ENCODE results near the gene CD300LG.

DNA sequence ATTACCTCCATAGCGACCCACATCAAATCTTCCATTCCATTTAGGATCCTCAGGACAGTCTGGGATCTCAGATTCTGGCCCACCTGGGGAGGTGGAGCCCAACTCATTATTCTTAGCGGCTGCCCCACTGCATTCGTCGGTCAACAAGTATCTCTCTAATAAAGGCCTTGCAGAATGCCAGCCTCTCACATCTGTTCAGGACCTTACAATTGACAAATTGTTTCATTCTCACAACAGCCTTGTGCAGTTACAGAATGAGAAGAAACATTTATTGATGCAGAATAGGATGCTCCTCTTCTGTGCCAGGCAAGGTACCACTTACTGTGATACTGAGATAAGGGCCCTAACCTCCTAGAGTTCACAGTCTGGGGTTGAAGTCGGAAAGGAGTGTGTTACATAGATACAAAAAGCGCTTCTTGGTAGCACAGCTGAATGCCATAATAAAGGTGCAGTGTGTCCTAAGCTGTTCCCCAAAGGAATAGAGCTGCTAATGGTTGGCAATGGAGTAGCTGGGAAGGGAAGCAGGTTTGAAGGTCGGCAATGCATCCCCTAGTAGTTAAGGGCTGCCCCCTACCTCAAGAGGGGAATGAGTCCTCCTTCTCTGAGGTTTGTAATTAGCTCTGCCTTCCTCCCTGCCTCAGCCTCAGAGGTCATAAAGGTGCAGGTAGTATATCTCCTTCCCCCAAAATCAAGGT, 62.7 kb downstream of the CD300LG start:
- TF ChIP-seq ISL1 (CRISPR knock-in tag; IDR thresholded peaks at IDR 0.05) = no peak
- TF ChIP-seq, protein P1, sequence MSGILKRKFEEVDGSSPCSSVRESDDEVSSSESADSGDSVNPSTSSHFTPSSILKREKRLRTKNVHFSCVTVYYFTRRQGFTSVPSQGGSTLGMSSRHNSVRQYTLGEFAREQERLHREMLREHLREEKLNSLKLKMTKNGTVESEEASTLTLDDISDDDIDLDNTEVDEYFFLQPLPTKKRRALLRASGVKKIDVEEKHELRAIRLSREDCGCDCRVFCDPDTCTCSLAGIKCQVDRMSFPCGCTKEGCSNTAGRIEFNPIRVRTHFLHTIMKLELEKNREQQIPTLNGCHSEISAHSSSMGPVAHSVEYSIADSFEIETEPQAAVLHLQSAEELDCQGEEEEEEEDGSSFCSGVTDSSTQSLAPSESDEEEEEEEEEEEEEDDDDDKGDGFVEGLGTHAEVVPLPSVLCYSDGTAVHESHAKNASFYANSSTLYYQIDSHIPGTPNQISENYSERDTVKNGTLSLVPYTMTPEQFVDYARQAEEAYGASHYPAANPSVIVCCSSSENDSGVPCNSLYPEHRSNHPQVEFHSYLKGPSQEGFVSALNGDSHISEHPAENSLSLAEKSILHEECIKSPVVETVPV (CRISPR knock-in tag; IDR thresholded peaks at IDR 0.05) = no peak
- no peak for TF ChIP-seq ZFP30 (CRISPR knock-in tag; IDR thresholded peaks at IDR 0.05)
- TF ChIP-seq, protein P2, sequence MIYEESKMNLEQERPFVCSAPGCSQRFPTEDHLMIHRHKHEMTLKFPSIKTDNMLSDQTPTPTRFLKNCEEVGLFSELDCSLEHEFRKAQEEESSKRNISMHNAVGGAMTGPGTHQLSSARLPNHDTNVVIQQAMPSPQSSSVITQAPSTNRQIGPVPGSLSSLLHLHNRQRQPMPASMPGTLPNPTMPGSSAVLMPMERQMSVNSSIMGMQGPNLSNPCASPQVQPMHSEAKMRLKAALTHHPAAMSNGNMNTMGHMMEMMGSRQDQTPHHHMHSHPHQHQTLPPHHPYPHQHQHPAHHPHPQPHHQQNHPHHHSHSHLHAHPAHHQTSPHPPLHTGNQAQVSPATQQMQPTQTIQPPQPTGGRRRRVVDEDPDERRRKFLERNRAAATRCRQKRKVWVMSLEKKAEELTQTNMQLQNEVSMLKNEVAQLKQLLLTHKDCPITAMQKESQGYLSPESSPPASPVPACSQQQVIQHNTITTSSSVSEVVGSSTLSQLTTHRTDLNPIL (CRISPR knock-in tag; IDR thresholded peaks at IDR 0.05; ENCODE audit: low read depth) = no peak
- no peak for TF ChIP-seq ESRRG (CRISPR knock-in tag; IDR thresholded peaks at IDR 0.05)
- no peak for TF ChIP-seq ZC3H10 (CRISPR knock-in tag; IDR thresholded peaks at IDR 0.05)
- TF ChIP-seq PPARA (CRISPR knock-in tag; IDR thresholded peaks at IDR 0.05; ENCODE audit: borderline replicate concordance) = no peak
- TF ChIP-seq SNAI2 (CRISPR knock-in tag; IDR thresholded peaks at IDR 0.05) = no peak

Data from SK-N-SH treated with all-trans-retinoic acid at 6 μM for 48 hours (cell line).